AG04450 (cell line): ENCODE results near the gene ZFYVE19. TPM values are rescaled to one million over a fixed set of nuclear protein-coding genes. Genes with fewer than 3 reads are reported as not detected.
A peak's percentile ranks its signal among the peaks of the same experiment; 100 is the strongest.

Experiments
- CTCF ChIA-PET: fragments of 300-600, 350-600 bp; formaldehyde crosslinking; extraction: SDS; loops from one replicate; lab custom pipeline; 2022; ENCODE audit warnings: antibody characterized with exemption, inconsistent platforms; lab: Charles Lee
- POLR2A ChIA-PET: fragments of 350-600 bp; formaldehyde crosslinking; extraction: SDS; loops from one replicate; lab custom pipeline; 2021; ENCODE audit warnings: antibody characterized with exemption, inconsistent platforms; lab: Yijun Ruan, JAX
- DNase-seq: peaks from one replicate; pipeline ENCODE4 v3.0.0-alpha.2; 2011; ENCODE audit warnings: low read depth, low spot score
- H3K27ac ChIP-seq: one replicate; pipeline ENCODE4 v1.5.1; 2012; ENCODE audit warnings: low read depth, low read length, control low read depth
- H3K27me3 ChIP-seq: one replicate; pipeline ENCODE4 v1.6.0; 2012; ENCODE audit warnings: low read length; ENCODE audit not compliant: control insufficient read depth, insufficient read depth
- H3K4me3 ChIP-seq: 2 replicates; pipeline ENCODE4 v1.5.1; 2011; ENCODE audit warnings: mild to moderate bottlenecking, low read depth, low read length, control low read depth
- H3K9me3 ChIP-seq: 2 replicates; pipeline ENCODE4 v1.5.1; 2012; ENCODE audit warnings: low read length; ENCODE audit not compliant: control insufficient read depth, insufficient read depth
- polyA plus RNA-seq: library from polyadenylated mRNA; depleted of rRNA; stranded (reverse); fragments of >200 nt; gene quantifications from 2 replicates; pipeline ENCODE4 v1.2.3, GENCODE V29; 2011
- TF ChIP-seq, protein P1 (sequence below): IDR thresholded peaks from 2 replicates; pipeline ENCODE4 v1.5.1; 2011; ENCODE audit warnings: low read depth, low read length, control low read depth, inconsistent platforms

Gene ZFYVE19
- polyA plus RNA-seq, 1 experiment = 15.6 TPM

DNA sequence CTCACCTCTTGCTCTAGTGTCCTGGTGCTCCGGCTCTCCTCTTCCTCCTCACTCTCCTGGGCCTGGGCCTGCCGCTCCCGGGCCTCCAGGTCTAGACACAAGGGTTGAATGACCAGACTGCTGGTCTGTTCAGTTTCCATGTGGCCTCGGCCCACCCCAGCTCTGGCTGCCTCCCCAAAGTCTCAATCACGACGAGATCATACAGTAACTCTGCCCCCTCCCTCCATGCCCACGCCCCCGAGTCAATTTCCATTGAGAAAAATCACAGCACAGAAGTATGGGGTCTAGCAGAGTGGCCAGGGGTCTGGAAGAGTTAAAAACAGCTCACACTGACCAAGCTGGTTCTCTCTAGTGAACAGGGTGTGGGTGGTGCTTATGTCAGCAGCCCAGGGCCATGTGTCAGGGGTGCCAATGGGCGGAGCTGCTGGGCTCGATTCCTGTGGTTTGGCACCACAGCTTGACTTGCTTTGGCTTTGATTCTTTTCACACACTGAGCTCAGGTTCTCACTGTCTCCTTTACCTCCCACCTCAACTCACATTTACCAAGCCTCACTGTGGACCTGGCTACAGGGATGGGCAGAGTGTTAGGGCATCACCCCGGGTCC lies 30.2 kb upstream of the ZFYVE19 start:
- H3K27ac ChIP-seq = no peak overlapping the region
- CTCF ChIA-PET = interaction anchor here (1.0 kb wide), 2 partner anchors 9 to 187 kb away, joined by 3 to 7 read pairs; no protein-coding TSS in a partner anchor
- DNase-seq = no peak

DNA sequence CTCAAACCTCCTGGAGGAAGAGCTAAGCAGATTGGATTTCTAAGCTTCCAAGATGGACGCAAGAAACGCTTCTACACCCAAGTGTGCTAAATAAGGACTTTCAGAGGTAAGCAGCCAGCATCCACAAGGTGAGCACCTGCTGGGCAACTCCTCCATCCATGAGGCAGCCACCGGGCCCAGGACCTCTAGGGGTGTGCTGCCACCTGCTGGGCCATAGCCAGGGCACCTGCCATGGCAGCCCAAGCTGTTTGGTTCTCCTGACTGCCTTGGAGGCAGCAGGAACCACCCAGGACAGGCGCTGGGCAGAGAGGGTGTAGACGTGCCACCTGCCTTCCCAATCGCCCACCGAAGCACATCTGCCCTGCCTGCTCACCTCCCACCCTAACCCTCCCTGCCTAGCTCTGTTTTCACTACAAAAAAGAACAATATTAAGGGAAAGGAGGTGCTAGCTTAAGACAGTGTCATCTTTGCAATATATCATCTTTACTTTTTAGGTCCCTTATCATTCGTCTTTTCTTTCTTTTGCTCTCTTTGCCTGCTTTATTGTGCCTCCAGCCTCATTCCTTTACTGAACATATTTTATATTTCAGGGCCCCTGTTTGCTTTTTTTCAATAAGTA lies 24.2 kb upstream of the ZFYVE19 start:
- TF ChIP-seq, protein P1, sequence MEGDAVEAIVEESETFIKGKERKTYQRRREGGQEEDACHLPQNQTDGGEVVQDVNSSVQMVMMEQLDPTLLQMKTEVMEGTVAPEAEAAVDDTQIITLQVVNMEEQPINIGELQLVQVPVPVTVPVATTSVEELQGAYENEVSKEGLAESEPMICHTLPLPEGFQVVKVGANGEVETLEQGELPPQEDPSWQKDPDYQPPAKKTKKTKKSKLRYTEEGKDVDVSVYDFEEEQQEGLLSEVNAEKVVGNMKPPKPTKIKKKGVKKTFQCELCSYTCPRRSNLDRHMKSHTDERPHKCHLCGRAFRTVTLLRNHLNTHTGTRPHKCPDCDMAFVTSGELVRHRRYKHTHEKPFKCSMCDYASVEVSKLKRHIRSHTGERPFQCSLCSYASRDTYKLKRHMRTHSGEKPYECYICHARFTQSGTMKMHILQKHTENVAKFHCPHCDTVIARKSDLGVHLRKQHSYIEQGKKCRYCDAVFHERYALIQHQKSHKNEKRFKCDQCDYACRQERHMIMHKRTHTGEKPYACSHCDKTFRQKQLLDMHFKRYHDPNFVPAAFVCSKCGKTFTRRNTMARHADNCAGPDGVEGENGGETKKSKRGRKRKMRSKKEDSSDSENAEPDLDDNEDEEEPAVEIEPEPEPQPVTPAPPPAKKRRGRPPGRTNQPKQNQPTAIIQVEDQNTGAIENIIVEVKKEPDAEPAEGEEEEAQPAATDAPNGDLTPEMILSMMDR = peak; percentile 42
- Histone ChIP-seq H3K4me3 (no peak overlapping the region), H3K27me3 (no peaks in the 10 kb centered on the region), H3K9me3 (no peaks in the 10 kb centered on the region), H3K27ac (no peak overlapping the region)
- ChIA-PET CTCF (interaction anchor here (0.8 to 1.2 kb wide), 4 partner anchors 10 to 193 kb away, joined by 3 to 7 read pairs (median 4); partner anchors contain the start of gene C15orf62), POLR2A (no interaction called here)
- no peak for DNase-seq

More for the DNA sequence above, 30.2 kb upstream of the ZFYVE19 start:
- TF ChIP-seq, protein P1 = no peak
- POLR2A ChIA-PET = no interaction called here
- Histone ChIP-seq H3K9me3 (no peaks in the 10 kb centered on the region), H3K4me3 (no peak overlapping the region), H3K27me3 (no peaks in the 10 kb centered on the region)

DNA sequence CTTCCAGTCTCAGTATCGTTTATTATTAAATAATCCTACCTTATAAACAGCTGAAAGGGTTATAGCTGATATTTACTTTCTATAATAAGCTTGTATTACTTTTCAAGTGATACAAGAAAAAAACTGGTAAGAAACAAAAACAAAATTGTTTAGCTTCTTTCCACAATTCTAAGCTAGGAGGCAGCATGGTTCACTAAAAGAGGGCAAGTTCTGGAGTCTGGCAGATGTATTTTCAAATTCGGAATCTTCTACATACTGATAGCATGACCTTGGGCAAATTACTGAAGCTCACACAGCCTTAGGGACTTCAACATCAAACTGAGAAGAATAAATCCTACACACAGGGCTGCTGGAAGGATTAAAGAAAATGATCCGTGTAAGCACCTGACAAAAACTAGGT lies 21.7 kb upstream of the ZFYVE19 start:
- Histone ChIP-seq H3K4me3 (no peak overlapping the region), H3K27me3 (no peaks in the 10 kb centered on the region), H3K9me3 (no peaks in the 10 kb centered on the region), H3K27ac (no peak overlapping the region)
- no peak for DNase-seq
- TF ChIP-seq, protein P1 = no peak
- ChIA-PET CTCF (interaction anchor here (0.8 to 1.8 kb wide), 4 partner anchors 8 to 110 kb away, joined by 3 to 8 read pairs (median 3); partner anchors contain the start of gene VPS18), POLR2A (no interaction called here)

DNA sequence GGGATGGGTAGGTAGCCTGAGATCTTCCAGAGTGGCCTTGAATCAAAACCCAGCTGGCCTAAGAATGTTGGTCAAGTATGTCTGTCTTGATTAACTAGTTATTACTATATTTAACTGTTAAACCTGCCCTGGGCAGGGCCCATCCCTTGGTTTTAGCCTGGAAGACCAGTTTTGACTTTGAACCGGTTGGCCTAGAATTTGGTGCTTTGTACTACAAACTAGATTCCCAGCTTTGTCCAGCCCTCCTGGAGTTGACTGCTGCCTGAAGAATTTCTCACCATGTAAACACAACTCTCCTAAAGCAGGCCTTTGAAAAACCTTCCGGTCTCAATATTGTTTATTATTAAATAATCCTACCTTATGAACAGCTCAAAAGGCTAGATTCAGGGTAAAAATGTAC lies 21.1 kb upstream of the ZFYVE19 start:
- no peak for DNase-seq
- Histone ChIP-seq H3K9me3 (no peaks in the 10 kb centered on the region), H3K27me3 (no peaks in the 10 kb centered on the region), H3K27ac (no peak overlapping the region), H3K4me3 (no peak overlapping the region)
- ChIA-PET POLR2A (no interaction called here), CTCF (interaction anchor here (0.8 kb wide), 1 partner anchor 9 kb away, joined by 3 read pairs; no protein-coding TSS in a partner anchor)
- TF ChIP-seq, protein P1 = no peak

GRCh38 chr15:40787344-40787841 lies 19.5 kb upstream of the ZFYVE19 start:
- Histone ChIP-seq H3K27me3 (no peaks in the 10 kb centered on the region), H3K27ac (no peak overlapping the region), H3K4me3 (no peak overlapping the region), H3K9me3 (no peaks in the 10 kb centered on the region)
- CTCF ChIA-PET = interaction anchor here (1.2 kb wide), 1 partner anchor 105 kb away, joined by 3 read pairs; no protein-coding TSS in a partner anchor
- TF ChIP-seq, protein P1 = no peak
- DNase-seq = no peak
- POLR2A ChIA-PET = interaction anchor here (1.1 kb wide), 1 partner anchor 23 kb away, joined by 4 read pairs; the partner anchor contains the start of gene GCHFR
